ENCODE measurements around the gene PLXDC2. TPM values are rescaled to one million over a fixed set of nuclear protein-coding genes. Genes with fewer than 3 reads are reported as not detected.

The PLXDC2 gene
- total and polyA plus RNA-seq, 4 donors, result 11.8 to 99.6 (median 40.8) TPM

- no peaks in the 10 kb centered on the region for H3K27me3 ChIP-seq (ENCODE audit: control insufficient read depth in 3 of 3, insufficient read depth in 3 of 3, low read length in 2 of 3)
- ATAC-seq (ENCODE audit: insufficient read depth, low FRiP score) (no peak), DNase-seq (peak in 1 of 3 donors; percentile 47)
- peaks cover 0 to 18% (median 4%) of the 10 kb centered on the region in 5 donors for H3K4me1 ChIP-seq (ENCODE audit: control insufficient read depth in 5 of 5, insufficient read depth in 5 of 5, low read length in 5 of 5)
- no peak overlapping the region for H3K4me3 ChIP-seq
- TF ChIP-seq CTCF (IDR thresholded peaks at IDR 0.05; ENCODE audit: control extremely low read depth, extremely low read depth), result no peak
- H3K9me3 ChIP-seq (ENCODE audit: control insufficient read depth in 4 of 4, insufficient read depth in 3 of 4, low read length in 3 of 4), result no peaks in the 10 kb centered on the region
- H3K27ac ChIP-seq (ENCODE audit: low read depth in 1 of 2, low read length in 1 of 2), result peak overlapping the region in 1 of 2 donors; percentile 18
- WGBS, 2 donors, result 73 to 84% methylated on average over 7 of the region's 7 CpGs
- no peak overlapping the region for H3K9ac ChIP-seq (ENCODE audit: insufficient read depth in 1 of 2, low read length in 2 of 2)
- H3K36me3 ChIP-seq (ENCODE audit: control insufficient read depth in 4 of 4, insufficient read depth in 4 of 4, low read length in 4 of 4), result peaks cover 0 to 5% (median 2%) of the 10 kb centered on the region in 4 donors
These were observed 136.2 kb downstream of the PLXDC2 start for GRCh38 chr10:19952224-19953010.

- no peak overlapping the region for H3K9ac ChIP-seq (ENCODE audit: insufficient read depth in 1 of 2, low read length in 2 of 2)
- no peaks in the 10 kb centered on the region for H3K27me3 ChIP-seq (ENCODE audit: control insufficient read depth in 3 of 3, insufficient read depth in 3 of 3, low read length in 2 of 3)
- H3K9me3 ChIP-seq (ENCODE audit: control insufficient read depth in 4 of 4, insufficient read depth in 3 of 4, low read length in 3 of 4), result no peaks in the 10 kb centered on the region
- 93 to 95% methylated on average over 2 of the region's 2 CpGs for WGBS, 2 donors
- no peak for TF ChIP-seq CTCF (IDR thresholded peaks at IDR 0.05; ENCODE audit: control extremely low read depth, extremely low read depth)
- ATAC-seq (ENCODE audit: insufficient read depth, low FRiP score), result no peak
- no peak overlapping the region for H3K27ac ChIP-seq (ENCODE audit: low read depth in 1 of 2, low read length in 1 of 2)
- H3K4me1 ChIP-seq (ENCODE audit: control insufficient read depth in 5 of 5, insufficient read depth in 5 of 5, low read length in 5 of 5), result peaks cover 0 to 22% (median 4%) of the 10 kb centered on the region in 5 donors
- DNase-seq, result no peak
- no peak overlapping the region for H3K4me3 ChIP-seq
- peaks cover 0 to 5% (median 2%) of the 10 kb centered on the region in 4 donors for H3K36me3 ChIP-seq (ENCODE audit: control insufficient read depth in 4 of 4, insufficient read depth in 4 of 4, low read length in 4 of 4)
These were observed 138.4 kb downstream of the PLXDC2 start for GRCh38 chr10:19954601-19955000.

- H3K36me3 ChIP-seq (ENCODE audit: control insufficient read depth in 4 of 4, insufficient read depth in 4 of 4, low read length in 4 of 4), result peaks cover 0 to 3% (median 1%) of the 10 kb centered on the region in 4 donors
- H3K4me1 ChIP-seq (ENCODE audit: control insufficient read depth in 5 of 5, insufficient read depth in 5 of 5, low read length in 5 of 5), result peaks cover 0 to 40% (median 9%) of the 10 kb centered on the region in 5 donors
- ATAC-seq (ENCODE audit: insufficient read depth, low FRiP score) (no peak), DNase-seq (no peak)
- no peaks in the 10 kb centered on the region for H3K27me3 ChIP-seq (ENCODE audit: control insufficient read depth in 3 of 3, insufficient read depth in 3 of 3, low read length in 2 of 3)
- TF ChIP-seq CTCF (IDR thresholded peaks at IDR 0.05; ENCODE audit: control extremely low read depth, extremely low read depth), result no peak
- no peak overlapping the region for H3K4me3 ChIP-seq
- H3K9ac ChIP-seq (ENCODE audit: insufficient read depth in 1 of 2, low read length in 2 of 2), result no peak overlapping the region
- H3K27ac ChIP-seq (ENCODE audit: low read depth in 1 of 2, low read length in 1 of 2), result no peak overlapping the region
- WGBS, 2 donors, result 95 to 97% methylated on average over 2 of the region's 2 CpGs
- H3K9me3 ChIP-seq (ENCODE audit: control insufficient read depth in 4 of 4, insufficient read depth in 3 of 4, low read length in 3 of 4), result no peaks in the 10 kb centered on the region
These were observed 140.3 kb downstream of the PLXDC2 start for GRCh38 chr10:19956516-19957032.

Data from lung (tissue), 12 donors.